GM12892 (cell line): ENCODE data around the gene CHIT1.

Experiments used
- POLR2A ChIP-seq: IDR thresholded peaks from 2 replicates; pipeline ENCODE4 v1.6.1; 2011; ENCODE audit warnings: low read depth, low read length, control low read depth
- TAF1 ChIP-seq: IDR thresholded peaks from 2 replicates; pipeline ENCODE4 v1.6.1; 2011; ENCODE audit warnings: low read depth, mild to moderate bottlenecking, control low read depth, low read length, borderline replicate concordance

GRCh38 chr1:203275656-203276272, 46.3 kb upstream of the CHIT1 start:
- TF ChIP-seq POLR2A (no peak), TAF1 (no peak)
